Measurements from ENCODE around the gene BMF. TPM values are rescaled to one million over a fixed set of nuclear protein-coding genes. Genes with fewer than 3 reads are reported as not detected.
A peak's percentile ranks its signal among the peaks of the same experiment; 100 is the strongest.

The BMF gene
- total and polyA plus RNA-seq, 12 donors = 1.3 to 12.8 (median 7.1) TPM

DNA sequence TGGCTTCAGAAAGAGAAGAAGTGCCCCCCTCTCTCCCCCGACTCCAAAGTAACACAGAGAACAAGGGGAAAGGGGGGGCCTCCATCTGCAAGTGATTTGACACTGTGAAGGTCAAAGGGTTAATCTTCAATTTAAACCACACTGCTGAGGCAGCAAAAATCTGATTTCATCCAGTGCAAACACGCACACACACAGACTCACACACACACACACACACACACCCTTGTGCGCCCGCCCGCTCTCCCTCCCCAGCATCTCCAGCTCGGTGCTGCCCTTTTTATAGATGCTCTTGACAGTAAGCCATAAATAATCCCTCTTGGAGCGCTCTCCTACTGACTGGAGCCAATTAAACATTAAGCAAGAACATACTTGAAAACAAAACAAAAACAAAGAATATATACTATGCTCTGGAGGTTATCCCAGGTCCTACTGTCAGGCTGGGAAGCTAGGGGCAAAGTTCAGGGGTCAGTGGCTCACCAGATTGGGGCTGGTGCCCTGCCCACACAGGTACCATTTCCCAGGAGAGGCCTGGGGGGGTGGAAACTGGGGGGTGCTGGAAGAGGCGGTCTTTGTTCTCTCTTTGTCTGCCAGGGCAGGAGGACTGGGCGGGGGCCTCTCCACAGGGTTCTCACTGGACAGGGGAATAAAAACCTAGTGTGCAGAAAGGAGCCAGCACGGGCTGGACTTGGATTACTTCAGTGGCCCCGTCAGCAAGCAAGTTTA lies 16.3 kb downstream of the BMF start:
- H3K27ac ChIP-seq = peak overlapping the region in 3 of 5 donors; percentile 40 to 59 (median 41)
- H3K9me3 ChIP-seq (replicated peaks in 1 of 3) = no peaks in the 10 kb centered on the region
- H3K4me3 ChIP-seq = no peak overlapping the region
- peaks cover 16 to 60% of the 10 kb centered on the region in 2 donors for H3K4me1 ChIP-seq (replicated peaks in 1 of 2)
- intact Hi-C loops (cut with DNase I) = no loop called here
- 8 to 33% (median 32%) methylated on average over 8 to 11 of the region's 11 CpGs for WGBS, 4 donors
- H3K36me3 ChIP-seq (replicated peaks in 1 of 2) = peaks cover 0 to 3% of the 10 kb centered on the region in 2 donors
- DNase-seq = peak; percentile 65 to 92 (median 73)
- TF ChIP-seq, protein P1, sequence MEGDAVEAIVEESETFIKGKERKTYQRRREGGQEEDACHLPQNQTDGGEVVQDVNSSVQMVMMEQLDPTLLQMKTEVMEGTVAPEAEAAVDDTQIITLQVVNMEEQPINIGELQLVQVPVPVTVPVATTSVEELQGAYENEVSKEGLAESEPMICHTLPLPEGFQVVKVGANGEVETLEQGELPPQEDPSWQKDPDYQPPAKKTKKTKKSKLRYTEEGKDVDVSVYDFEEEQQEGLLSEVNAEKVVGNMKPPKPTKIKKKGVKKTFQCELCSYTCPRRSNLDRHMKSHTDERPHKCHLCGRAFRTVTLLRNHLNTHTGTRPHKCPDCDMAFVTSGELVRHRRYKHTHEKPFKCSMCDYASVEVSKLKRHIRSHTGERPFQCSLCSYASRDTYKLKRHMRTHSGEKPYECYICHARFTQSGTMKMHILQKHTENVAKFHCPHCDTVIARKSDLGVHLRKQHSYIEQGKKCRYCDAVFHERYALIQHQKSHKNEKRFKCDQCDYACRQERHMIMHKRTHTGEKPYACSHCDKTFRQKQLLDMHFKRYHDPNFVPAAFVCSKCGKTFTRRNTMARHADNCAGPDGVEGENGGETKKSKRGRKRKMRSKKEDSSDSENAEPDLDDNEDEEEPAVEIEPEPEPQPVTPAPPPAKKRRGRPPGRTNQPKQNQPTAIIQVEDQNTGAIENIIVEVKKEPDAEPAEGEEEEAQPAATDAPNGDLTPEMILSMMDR (IDR thresholded peaks at IDR 0.05) = no peak
- peak in 1 of 2 donors; percentile 30 for TF ChIP-seq POLR2A (IDR thresholded peaks at IDR 0.05)
- H3K27me3 ChIP-seq = no peaks in the 10 kb centered on the region

- 32 to 56% (median 49%) methylated on average over 6 of the region's 6 CpGs for WGBS, 4 donors
- no peak for TF ChIP-seq POLR2A (IDR thresholded peaks at IDR 0.05)
- TF ChIP-seq, protein P1 (IDR thresholded peaks at IDR 0.05) = no peak
- Histone ChIP-seq H3K4me3 (no peak overlapping the region), H3K27ac (no peak overlapping the region), H3K36me3 (replicated peaks in 1 of 2) (peaks cover 0 to 3% of the 10 kb centered on the region in 2 donors), H3K9me3 (replicated peaks in 1 of 3) (no peaks in the 10 kb centered on the region), H3K4me1 (replicated peaks in 1 of 2) (peaks cover 15 to 58% of the 10 kb centered on the region in 2 donors), H3K27me3 (no peaks in the 10 kb centered on the region)
- intact Hi-C loops (cut with DNase I) = no loop called here
- DNase-seq = no peak
Observed at GRCh38 chr15:40091861-40092255, 16.8 kb downstream of the BMF start.

DNA sequence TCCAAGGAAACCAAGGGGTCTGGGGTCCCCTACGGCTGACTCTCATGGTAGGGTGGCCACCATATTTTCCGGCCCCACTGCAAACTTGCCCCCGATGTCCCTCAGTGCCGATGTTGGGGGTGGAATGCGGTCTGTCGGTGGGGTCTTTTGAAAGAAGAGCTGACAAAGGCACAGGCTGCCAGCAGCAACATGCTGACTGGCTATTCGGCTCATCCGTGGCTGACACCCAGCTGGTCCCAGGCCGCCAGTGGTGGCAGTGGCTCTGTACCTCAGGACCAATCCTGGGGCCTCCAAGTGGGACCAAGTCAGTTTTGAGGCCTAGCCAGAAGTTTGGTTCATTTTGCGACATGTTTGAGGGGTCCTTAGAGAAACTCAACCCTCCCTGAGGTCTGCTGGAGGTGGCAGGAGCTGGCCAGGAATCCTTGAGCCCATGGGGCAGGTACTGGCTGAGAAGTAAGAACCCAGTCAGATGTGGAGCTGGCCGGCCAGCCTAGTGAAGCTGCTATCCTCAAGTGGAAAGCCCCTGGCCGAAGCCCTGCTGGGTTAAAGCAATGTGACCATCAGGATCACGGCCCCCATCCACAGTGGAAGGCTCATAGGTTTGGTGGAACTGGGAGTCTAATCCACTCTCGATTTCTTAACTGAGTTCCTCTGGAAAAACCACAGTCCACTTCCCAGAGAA lies 17.8 kb downstream of the BMF start:
- H3K36me3 ChIP-seq (replicated peaks in 1 of 2) = peaks cover 0 to 3% of the 10 kb centered on the region in 2 donors
- H3K4me1 ChIP-seq (replicated peaks in 1 of 2) = peaks cover 15 to 49% of the 10 kb centered on the region in 2 donors
- WGBS, 4 donors = 89 to 93% (median 92%) methylated on average over 8 to 14 of the region's 14 CpGs
- H3K27ac ChIP-seq = no peak overlapping the region
- no peaks in the 10 kb centered on the region for H3K9me3 ChIP-seq (replicated peaks in 1 of 3)
- DNase-seq = peak in 1 of 7 donors; percentile 16
- no peak overlapping the region for H3K4me3 ChIP-seq
- no peak for TF ChIP-seq POLR2A (IDR thresholded peaks at IDR 0.05)
- TF ChIP-seq, protein P1 (IDR thresholded peaks at IDR 0.05) = no peak
- intact Hi-C loops (cut with DNase I) = no loop called here
- H3K27me3 ChIP-seq = no peaks in the 10 kb centered on the region

GRCh38 chr15:40088929-40089755 lies 19.5 kb downstream of the BMF start:
- Histone ChIP-seq H3K27me3 (no peaks in the 10 kb centered on the region), H3K9me3 (replicated peaks in 1 of 3) (no peaks in the 10 kb centered on the region), H3K4me3 (no peak overlapping the region), H3K4me1 (replicated peaks in 1 of 2) (peaks cover 15 to 35% of the 10 kb centered on the region in 2 donors), H3K27ac (no peak overlapping the region), H3K36me3 (replicated peaks in 1 of 2) (peaks cover 0 to 3% of the 10 kb centered on the region in 2 donors)
- 44 to 55% (median 46%) methylated on average over 6 to 7 of the region's 7 CpGs for WGBS, 4 donors
- TF ChIP-seq, protein P1 (IDR thresholded peaks at IDR 0.05) = no peak
- no peak for TF ChIP-seq POLR2A (IDR thresholded peaks at IDR 0.05)
- DNase-seq = peak in 1 of 7 donors; percentile 15
- intact Hi-C loops (cut with DNase I) = no loop called here
